Activated gamma-delta T cell treated with anti-CD3 and anti-CD28 coated beads, Interleukin-2, amount 50 U/mL, for 16 hours (primary cell): Measurements from ENCODE around the gene CALU.

Experiments used
- DNase-seq: peaks from one replicate; pipeline ENCODE4 v3.0.0-alpha.2; 2020; ENCODE audit warnings: low read depth

CALU gene

GRCh38 chr7:128788446-128789412 is 49.6 kb downstream of the CALU start:
- DNase-seq: no peak

GRCh38 chr7:128790315-128791041 is 51.3 kb downstream of the CALU start:
- DNase-seq: no peak

GRCh38 chr7:128791121-128791971 is 52.2 kb downstream of the CALU start, which contains the start of gene CCDC136:
Gene CCDC136 (plus strand): TSS chr7:128791968. CDS start chr7:128792412, 444 bp downstream.
- peak; percentile 63 for DNase-seq

GRCh38 chr7:128791972-128792327 is 52.8 kb downstream of the CALU start:
- no peak for DNase-seq

- DNase-seq: no peak
Measured at GRCh38 chr7:128792471-128793180, 53.5 kb downstream of the CALU start.

GRCh38 chr7:128793181-128793547 is 54.0 kb downstream of the CALU start:
- DNase-seq: no peak

- no peak for DNase-seq
Measured at GRCh38 chr7:128794020-128794419, 54.9 kb downstream of the CALU start.

- no peak for DNase-seq
Measured at GRCh38 chr7:128794436-128794835, 55.3 kb downstream of the CALU start.

GRCh38 chr7:128795129-128795528 is 56.0 kb downstream of the CALU start:
- DNase-seq: no peak

GRCh38 chr7:128796327-128796726 is 57.2 kb downstream of the CALU start:
- DNase-seq: no peak

GRCh38 chr7:128799451-128799850 is 60.3 kb downstream of the CALU start:
- DNase-seq: no peak

GRCh38 chr7:128800567-128800966 is 61.4 kb downstream of the CALU start:
- DNase-seq: no peak

- no peak for DNase-seq
Measured at GRCh38 chr7:128801003-128801402, 61.8 kb downstream of the CALU start.

GRCh38 chr7:128801667-128802418 is 62.7 kb downstream of the CALU start:
- no peak for DNase-seq

GRCh38 chr7:128804484-128804883 is 65.3 kb downstream of the CALU start:
- no peak for DNase-seq

- DNase-seq: no peak
Measured at GRCh38 chr7:128805225-128805624, 66.1 kb downstream of the CALU start.

- no peak for DNase-seq
Measured at GRCh38 chr7:128807191-128807590, 68.0 kb downstream of the CALU start.

- DNase-seq: no peak
Measured at GRCh38 chr7:128809363-128809762, 70.2 kb downstream of the CALU start.

GRCh38 chr7:128810473-128810872 is 71.3 kb downstream of the CALU start:
- DNase-seq: no peak

GRCh38 chr7:128810997-128811396 is 71.8 kb downstream of the CALU start:
- no peak for DNase-seq
